Osteoblast (primary cell): ENCODE data around the gene RAI14. TPM values are rescaled to one million over a fixed set of nuclear protein-coding genes. Genes with fewer than 3 reads are reported as not detected.

Source experiments
- DNase-seq: peaks from one replicate; pipeline ENCODE4 v3.0.0; 2011; ENCODE audit warnings: low spot score, mixed read lengths; ENCODE audit not compliant: insufficient read length; ENCODE audit errors: missing footprints
- H2AFZ ChIP-seq: 2 replicates; pipeline ENCODE4 v1.6.0; 2011; ENCODE audit warnings: mild to moderate bottlenecking, low read length
- H3K27ac ChIP-seq: 2 replicates; pipeline ENCODE4 v1.5.1; 2011; ENCODE audit warnings: mild to moderate bottlenecking, low read depth, low read length, moderate library complexity
- H3K27me3 ChIP-seq: 2 replicates; pipeline ENCODE4 v1.6.0; 2012; ENCODE audit warnings: mild to moderate bottlenecking, control low read depth, inconsistent platforms, low read length, moderate library complexity; ENCODE audit not compliant: insufficient read depth
- H3K36me3 ChIP-seq: 2 replicates; pipeline ENCODE4 v1.5.1; 2011; ENCODE audit warnings: mild to moderate bottlenecking, low read length, control low read depth, moderate library complexity; ENCODE audit not compliant: insufficient read depth
- H3K4me1 ChIP-seq: 2 replicates; pipeline ENCODE4 v1.5.1; 2011; ENCODE audit warnings: mild to moderate bottlenecking, low read length, control low read depth, moderate library complexity; ENCODE audit not compliant: insufficient read depth
- H3K4me2 ChIP-seq: 2 replicates; pipeline ENCODE4 v1.6.0; 2011; ENCODE audit warnings: mild to moderate bottlenecking, low read length; ENCODE audit not compliant: insufficient read depth
- H3K4me3 ChIP-seq: fragments of 200-600 bp; sonication (generic); 3 replicates; pipeline ENCODE4 v1.5.1; 2012; ENCODE audit warnings: mild to moderate bottlenecking, low read length, inconsistent platforms; ENCODE audit not compliant: insufficient read depth
- H3K79me2 ChIP-seq: 2 replicates; pipeline ENCODE4 v1.6.0; 2012; ENCODE audit warnings: mild to moderate bottlenecking, low read length, control low read depth, inconsistent platforms; ENCODE audit not compliant: insufficient read depth
- H3K9me3 ChIP-seq: 2 replicates; pipeline ENCODE4 v1.5.1; 2011; ENCODE audit warnings: low read depth, low read length, control low read depth
- H4K20me1 ChIP-seq: 2 replicates; pipeline ENCODE4 v1.6.0; 2012; ENCODE audit warnings: mild to moderate bottlenecking, low read length, control low read depth; ENCODE audit not compliant: insufficient read depth
- total RNA-seq: library from RNA; depleted of rRNA; stranded (reverse); fragments of >200 nt; gene quantifications from 2 replicates; pipeline ENCODE4 v1.2.3, GENCODE V29; 2012
- TF ChIP-seq, protein P1 (sequence below): IDR thresholded peaks from 2 replicates; pipeline ENCODE4 v1.5.1; 2011; ENCODE audit warnings: mild to moderate bottlenecking, low read depth, low read length, moderate library complexity; ENCODE audit errors: extremely low read depth

Gene RAI14
- total RNA-seq, 1 donor = 149 TPM

GRCh38 chr5:34706084-34706483 is 50.0 kb downstream of the RAI14 start:
- H4K20me1 ChIP-seq = no peaks in the 10 kb centered on the region
- H3K79me2 ChIP-seq = peaks cover 69% of the 10 kb centered on the region

DNA sequence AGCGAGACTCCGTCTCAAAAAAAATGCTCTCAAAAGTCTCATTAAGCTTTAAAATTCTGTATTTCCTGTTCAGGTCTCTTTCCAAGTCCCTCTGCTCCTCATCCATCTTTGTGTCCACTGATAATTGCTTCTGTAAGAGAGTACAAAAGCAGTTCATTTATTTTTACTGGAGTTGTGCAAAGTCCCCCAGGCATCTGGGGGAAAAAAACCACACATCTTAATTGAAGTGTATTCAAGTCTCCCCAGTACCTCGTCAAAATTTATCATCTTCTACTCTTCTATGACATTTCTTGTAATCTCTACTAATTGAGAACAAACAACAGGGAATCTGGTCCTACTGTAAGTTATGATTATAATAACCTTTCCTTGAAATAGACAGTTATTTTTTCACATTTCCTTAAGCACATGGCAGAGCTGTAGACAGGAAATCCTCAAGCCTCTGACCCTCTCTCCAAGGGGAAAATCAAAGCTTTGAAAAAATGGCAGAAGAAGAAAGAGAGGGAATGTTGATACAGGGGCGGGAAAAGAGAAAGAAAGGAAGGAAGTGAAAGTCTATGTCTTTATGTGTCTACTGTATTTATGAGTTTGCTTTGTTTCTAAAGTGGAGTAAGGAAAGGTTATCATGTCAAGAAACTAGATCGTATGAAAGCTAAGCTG is 51.5 kb downstream of the RAI14 start:
- Histone ChIP-seq H3K4me1 (peaks cover 50% of the 10 kb centered on the region), H3K4me2 (no peak overlapping the region), H3K4me3 (no peak overlapping the region), H3K27ac (peak overlapping the region; percentile 94), H3K36me3 (peaks cover 26% of the 10 kb centered on the region), H4K20me1 (no peaks in the 10 kb centered on the region), H3K9me3 (no peaks in the 10 kb centered on the region), H3K79me2 (peaks cover 69% of the 10 kb centered on the region), H3K27me3 (no peaks in the 10 kb centered on the region), H2AFZ (no peak overlapping the region)
- no peak for DNase-seq
- TF ChIP-seq, protein P1, sequence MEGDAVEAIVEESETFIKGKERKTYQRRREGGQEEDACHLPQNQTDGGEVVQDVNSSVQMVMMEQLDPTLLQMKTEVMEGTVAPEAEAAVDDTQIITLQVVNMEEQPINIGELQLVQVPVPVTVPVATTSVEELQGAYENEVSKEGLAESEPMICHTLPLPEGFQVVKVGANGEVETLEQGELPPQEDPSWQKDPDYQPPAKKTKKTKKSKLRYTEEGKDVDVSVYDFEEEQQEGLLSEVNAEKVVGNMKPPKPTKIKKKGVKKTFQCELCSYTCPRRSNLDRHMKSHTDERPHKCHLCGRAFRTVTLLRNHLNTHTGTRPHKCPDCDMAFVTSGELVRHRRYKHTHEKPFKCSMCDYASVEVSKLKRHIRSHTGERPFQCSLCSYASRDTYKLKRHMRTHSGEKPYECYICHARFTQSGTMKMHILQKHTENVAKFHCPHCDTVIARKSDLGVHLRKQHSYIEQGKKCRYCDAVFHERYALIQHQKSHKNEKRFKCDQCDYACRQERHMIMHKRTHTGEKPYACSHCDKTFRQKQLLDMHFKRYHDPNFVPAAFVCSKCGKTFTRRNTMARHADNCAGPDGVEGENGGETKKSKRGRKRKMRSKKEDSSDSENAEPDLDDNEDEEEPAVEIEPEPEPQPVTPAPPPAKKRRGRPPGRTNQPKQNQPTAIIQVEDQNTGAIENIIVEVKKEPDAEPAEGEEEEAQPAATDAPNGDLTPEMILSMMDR = no peak

More at GRCh38 chr5:34706084-34706483, 50.0 kb downstream of the RAI14 start:
- Histone ChIP-seq H3K9me3 (no peaks in the 10 kb centered on the region), H3K36me3 (peaks cover 21% of the 10 kb centered on the region), H3K4me3 (no peak overlapping the region), H3K4me1 (peaks cover 50% of the 10 kb centered on the region), H3K27me3 (no peaks in the 10 kb centered on the region), H3K27ac (peak overlapping the region; percentile 94), H3K4me2 (peak overlapping the region; percentile 51), H2AFZ (no peak overlapping the region)
- TF ChIP-seq, protein P1 = no peak
- peak; percentile 9 for DNase-seq

- no peaks in the 10 kb centered on the region for H4K20me1 ChIP-seq
- peaks cover 70% of the 10 kb centered on the region for H3K79me2 ChIP-seq
- peak overlapping the region; percentile 94 for H3K27ac ChIP-seq
Measured at GRCh38 chr5:34708777-34709176, 52.6 kb downstream of the RAI14 start.

More at GRCh38 chr5:34708777-34709176, 52.6 kb downstream of the RAI14 start:
- Histone ChIP-seq H3K4me3 (no peak overlapping the region), H3K4me2 (no peak overlapping the region), H3K9me3 (no peaks in the 10 kb centered on the region), H3K4me1 (peaks cover 50% of the 10 kb centered on the region), H2AFZ (no peak overlapping the region), H3K27me3 (no peaks in the 10 kb centered on the region), H3K36me3 (peaks cover 30% of the 10 kb centered on the region)
- DNase-seq = no peak
- TF ChIP-seq, protein P1 = no peak
